NCI-H526 treated with DMSO at 0.1 percent for 48 hours (cell line): ENCODE measurements around the gene RSPO4.

Experiments used
- DNase-seq: peaks from one replicate; lab custom pipeline; 2025; lab: John Stamatoyannopoulos, UW

Gene RSPO4

DNA sequence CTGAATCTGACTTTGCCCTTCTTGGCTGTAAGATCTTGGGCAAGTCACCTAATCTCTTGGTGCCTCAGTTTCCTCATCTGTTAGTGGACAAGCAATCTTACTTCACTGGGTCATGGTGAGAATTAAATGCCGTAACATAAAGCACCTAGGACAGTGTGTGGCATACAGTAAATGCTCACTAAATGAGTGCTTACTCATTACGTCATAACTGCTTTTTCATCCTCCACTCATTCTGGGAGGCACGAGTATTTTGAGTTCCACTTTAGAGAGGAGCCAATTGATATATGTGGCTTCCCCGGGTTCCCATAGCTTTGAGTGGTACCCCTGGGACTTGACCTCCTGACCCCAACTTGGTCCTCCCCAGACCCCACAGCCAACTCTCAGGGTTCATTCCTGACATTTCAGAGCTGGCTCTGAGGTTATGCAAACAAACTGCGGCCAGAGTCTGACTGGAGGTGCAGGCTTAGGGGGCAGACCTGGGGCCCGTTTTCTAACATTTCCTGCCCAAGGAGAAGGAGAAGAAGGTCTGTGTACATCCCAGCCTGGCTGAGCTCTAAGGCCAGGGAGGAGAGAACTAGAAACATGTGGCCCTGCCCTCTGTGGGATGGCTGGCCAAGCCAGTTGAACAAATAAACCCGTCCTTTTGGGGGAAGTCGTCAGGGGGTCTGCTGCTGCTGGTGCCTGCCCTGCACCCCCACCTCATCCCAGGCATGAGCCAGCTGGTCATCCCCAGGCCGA is 91.8 kb downstream of the RSPO4 start:
- DNase-seq = no peak

GRCh38 chr20:909641-910040 is 92.5 kb downstream of the RSPO4 start:
- DNase-seq = no peak
